Kidney epithelial cell (primary cell): ENCODE data around the gene SORCS1. TPM values are rescaled to one million over a fixed set of nuclear protein-coding genes. Genes with fewer than 3 reads are reported as not detected.

Experiments
- DNase-seq: peaks from one replicate; pipeline ENCODE4 v3.0.0-alpha.2; 2010; ENCODE audit warnings: low read depth
- H3K27me3 ChIP-seq: 2 replicates; pipeline ENCODE4 v1.6.0; 2011; ENCODE audit warnings: low read length; ENCODE audit not compliant: control insufficient read depth, insufficient read depth
- H3K36me3 ChIP-seq: 2 replicates; pipeline ENCODE4 v1.5.1; 2011; ENCODE audit warnings: low read length; ENCODE audit not compliant: control insufficient read depth, insufficient read depth
- H3K4me3 ChIP-seq: 2 replicates; pipeline ENCODE4 v1.5.1; 2011; ENCODE audit warnings: low read depth, mild to moderate bottlenecking, control low read depth, low read length
- CTCF ChIP-seq: IDR thresholded peaks from 2 replicates; pipeline ENCODE4 v1.5.1; 2011; ENCODE audit warnings: mild to moderate bottlenecking, moderate library complexity, low read length, control low read depth, inconsistent platforms; ENCODE audit not compliant: insufficient read depth, poor library complexity, severe bottlenecking
- total RNA-seq: library from RNA; depleted of rRNA; stranded (reverse); fragments of >200 nt; gene quantifications from 2 replicates; pipeline ENCODE4 v1.2.3, GENCODE V29; 2015

Gene SORCS1
- total RNA-seq, 1 donor from 2014 or later, result 2.3 TPM

- H3K4me3 ChIP-seq, result no peak overlapping the region
- TF ChIP-seq CTCF, result no peak
- H3K36me3 ChIP-seq, result no peaks in the 10 kb centered on the region
- no peaks in the 10 kb centered on the region for H3K27me3 ChIP-seq
- no peak for DNase-seq
Measured at GRCh38 chr10:106788982-106789381, 375.5 kb downstream of the SORCS1 start.

- no peak for TF ChIP-seq CTCF
Measured at GRCh38 chr10:106785528-106785927, 379.0 kb downstream of the SORCS1 start.

GRCh38 chr10:106780632-106781031 lies 383.9 kb downstream of the SORCS1 start:
- H3K4me3 ChIP-seq, result no peak overlapping the region
- no peaks in the 10 kb centered on the region for H3K27me3 ChIP-seq
- DNase-seq, result no peak
- no peaks in the 10 kb centered on the region for H3K36me3 ChIP-seq
- TF ChIP-seq CTCF, result no peak

More at GRCh38 chr10:106785528-106785927, 379.0 kb downstream of the SORCS1 start:
- no peak overlapping the region for H3K4me3 ChIP-seq
- DNase-seq, result no peak
- H3K36me3 ChIP-seq, result no peaks in the 10 kb centered on the region
- no peaks in the 10 kb centered on the region for H3K27me3 ChIP-seq

GRCh38 chr10:106777841-106778240 lies 386.7 kb downstream of the SORCS1 start:
- DNase-seq, result no peak
- H3K4me3 ChIP-seq, result no peak overlapping the region
- no peaks in the 10 kb centered on the region for H3K36me3 ChIP-seq
- no peak for TF ChIP-seq CTCF
- H3K27me3 ChIP-seq, result no peaks in the 10 kb centered on the region

- DNase-seq, result no peak
- H3K27me3 ChIP-seq, result no peaks in the 10 kb centered on the region
- TF ChIP-seq CTCF, result no peak
- H3K4me3 ChIP-seq, result no peak overlapping the region
- H3K36me3 ChIP-seq, result no peaks in the 10 kb centered on the region
Measured at GRCh38 chr10:106775127-106775526, 389.4 kb downstream of the SORCS1 start.

- Histone ChIP-seq H3K4me3 (no peak overlapping the region), H3K36me3 (no peaks in the 10 kb centered on the region), H3K27me3 (no peaks in the 10 kb centered on the region)
- DNase-seq, result no peak
- TF ChIP-seq CTCF, result no peak
Measured at GRCh38 chr10:106772957-106773356, 391.5 kb downstream of the SORCS1 start.
